ENCODE results near the gene MOCS1.

MOCS1 gene

GRCh38 chr6:39964094-39964493 is 29.8 kb upstream of the MOCS1 start:
- no peaks in the 10 kb centered on the region for H3K36me3 ChIP-seq (ENCODE audit: control insufficient read depth in 1 of 2, insufficient read depth in 2 of 2, low read length in 2 of 2)
- H3K9ac ChIP-seq (ENCODE audit: low read length): no peak overlapping the region
- H3K14ac ChIP-seq (ENCODE audit: low read length): no peak overlapping the region

DNA sequence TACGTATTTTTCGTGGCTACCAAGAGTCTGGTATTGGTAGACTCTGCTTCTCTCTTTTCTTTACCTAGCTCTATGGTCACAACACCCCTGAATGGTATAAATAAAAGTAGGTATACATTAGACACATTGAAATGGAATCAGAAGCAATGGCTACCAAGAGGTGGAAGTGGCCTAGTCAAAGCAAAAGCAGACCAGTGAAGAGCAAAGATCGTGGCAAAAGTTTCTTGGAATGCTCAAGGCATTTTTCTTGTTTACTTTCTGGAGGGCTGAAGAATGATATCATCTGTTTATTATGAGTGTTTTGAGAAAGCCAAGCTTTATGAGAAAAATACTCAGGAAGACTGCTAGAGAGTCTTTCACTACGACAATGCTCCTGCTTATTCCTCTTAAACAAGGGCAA is 28.6 kb upstream of the MOCS1 start:
- Histone ChIP-seq H3K14ac (ENCODE audit: low read length) (no peak overlapping the region), H4K8ac (ENCODE audit: low read depth, low read length) (no peak overlapping the region), H3K4me1 (ENCODE audit: control insufficient read depth in 1 of 2, insufficient read depth in 2 of 2, low read length in 2 of 2) (no peaks in the 10 kb centered on the region), H3K4ac (ENCODE audit: low read depth, low read length) (no peak overlapping the region), H2BK5ac (ENCODE audit: low read depth, low read length, poor library complexity) (no peak overlapping the region), H2BK120ac (ENCODE audit: insufficient read depth, low read length, poor library complexity) (no peak overlapping the region), H4K91ac (ENCODE audit: low read depth, low read length) (no peak overlapping the region), H3K27ac (ENCODE audit: low read depth, low read length) (no peak overlapping the region), H2AFZ (ENCODE audit: insufficient read depth, low read length, poor library complexity) (no peak overlapping the region), H3K9ac (ENCODE audit: low read length) (no peak overlapping the region), H3K23ac (ENCODE audit: low read length) (no peak overlapping the region), H3K9me3 (ENCODE audit: insufficient read depth, low read depth, low read length) (no peaks in the 10 kb centered on the region), H2AK5ac (ENCODE audit: low read length) (no peak overlapping the region), H3K36me3 (ENCODE audit: control insufficient read depth in 1 of 2, insufficient read depth in 2 of 2, low read length in 2 of 2) (no peaks in the 10 kb centered on the region), H3K4me3 (ENCODE audit: low read depth, low read length) (no peak overlapping the region), H3K79me2 (ENCODE audit: control insufficient read depth, insufficient read depth, low read length, poor library complexity) (no peaks in the 10 kb centered on the region), H3K27me3 (ENCODE audit: insufficient read depth, low read length) (no peaks in the 10 kb centered on the region), H3K79me1 (ENCODE audit: low read length) (no peaks in the 10 kb centered on the region), H4K12ac (ENCODE audit: low read depth, low read length) (no peak overlapping the region), H3K18ac (ENCODE audit: low read length) (no peak overlapping the region), H3K4me2 (ENCODE audit: low read length) (no peak overlapping the region), H2BK12ac (ENCODE audit: low read length) (no peak overlapping the region)
- no CpG with 5 or more reads among the region's 4 CpGs for WGBS (ENCODE audit: extremely low coverage, insufficient coverage, insufficient read length)
- peak in 1 of 2 donors; percentile 43 for DNase-seq

More at GRCh38 chr6:39964094-39964493, 29.8 kb upstream of the MOCS1 start:
- Histone ChIP-seq H3K23ac (ENCODE audit: low read length) (no peak overlapping the region), H3K79me1 (ENCODE audit: low read length) (no peaks in the 10 kb centered on the region), H3K27me3 (ENCODE audit: insufficient read depth, low read length) (no peaks in the 10 kb centered on the region), H2AFZ (ENCODE audit: insufficient read depth, low read length, poor library complexity) (no peak overlapping the region), H3K4me2 (ENCODE audit: low read length) (no peak overlapping the region), H3K4ac (ENCODE audit: low read depth, low read length) (no peak overlapping the region), H3K4me1 (ENCODE audit: control insufficient read depth in 1 of 2, insufficient read depth in 2 of 2, low read length in 2 of 2) (no peaks in the 10 kb centered on the region), H4K91ac (ENCODE audit: low read depth, low read length) (no peak overlapping the region), H2BK120ac (ENCODE audit: insufficient read depth, low read length, poor library complexity) (no peak overlapping the region), H3K27ac (ENCODE audit: low read depth, low read length) (no peak overlapping the region), H3K79me2 (ENCODE audit: control insufficient read depth, insufficient read depth, low read length, poor library complexity) (no peaks in the 10 kb centered on the region), H3K18ac (ENCODE audit: low read length) (no peak overlapping the region), H4K8ac (ENCODE audit: low read depth, low read length) (no peak overlapping the region), H4K12ac (ENCODE audit: low read depth, low read length) (no peak overlapping the region), H3K9me3 (ENCODE audit: insufficient read depth, low read depth, low read length) (no peaks in the 10 kb centered on the region), H3K4me3 (ENCODE audit: low read depth, low read length) (no peak overlapping the region), H2BK5ac (ENCODE audit: low read depth, low read length, poor library complexity) (no peak overlapping the region), H2AK5ac (ENCODE audit: low read length) (no peak overlapping the region), H2BK12ac (ENCODE audit: low read length) (no peak overlapping the region)
- WGBS (ENCODE audit: extremely low coverage, insufficient coverage, insufficient read length): no CpG with 5 or more reads among the region's 6 CpGs
- DNase-seq: peak; percentile 4 to 26

DNA sequence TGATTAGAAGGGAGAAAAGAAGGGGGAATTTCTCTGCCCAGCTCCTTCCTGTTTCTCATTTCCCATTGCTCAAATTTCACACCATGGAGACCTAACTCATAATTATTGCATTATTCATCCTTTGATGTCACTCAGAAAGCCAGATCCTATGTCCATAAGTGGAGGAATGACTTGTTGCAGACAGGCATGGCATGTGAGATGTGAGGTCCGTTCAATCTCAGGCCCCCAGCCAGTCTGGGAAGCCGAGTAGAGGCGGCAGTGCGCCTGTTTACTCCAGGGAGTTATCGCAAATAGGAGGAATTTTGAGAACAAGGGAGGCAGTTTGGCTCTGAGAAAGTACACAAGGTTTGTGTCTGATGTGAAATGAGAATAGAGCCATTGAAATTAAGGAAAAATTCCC is 26.9 kb upstream of the MOCS1 start:
- H2AK5ac ChIP-seq (ENCODE audit: low read length): no peak overlapping the region
- H2BK5ac ChIP-seq (ENCODE audit: low read depth, low read length, poor library complexity): no peak overlapping the region
- WGBS (ENCODE audit: extremely low coverage, insufficient coverage, insufficient read length): no CpG with 5 or more reads among the region's 5 CpGs
- no peak overlapping the region for H3K27ac ChIP-seq (ENCODE audit: low read depth, low read length)
- no peaks in the 10 kb centered on the region for H3K36me3 ChIP-seq (ENCODE audit: control insufficient read depth in 1 of 2, insufficient read depth in 2 of 2, low read length in 2 of 2)
- peak; percentile 26 to 49 for DNase-seq
- no peak overlapping the region for H3K4ac ChIP-seq (ENCODE audit: low read depth, low read length)
- no peak overlapping the region for H3K9ac ChIP-seq (ENCODE audit: low read length)
- no peak overlapping the region for H4K91ac ChIP-seq (ENCODE audit: low read depth, low read length)
- no peaks in the 10 kb centered on the region for H3K27me3 ChIP-seq (ENCODE audit: insufficient read depth, low read length)
- H3K9me3 ChIP-seq (ENCODE audit: insufficient read depth, low read depth, low read length): no peaks in the 10 kb centered on the region
- H3K23ac ChIP-seq (ENCODE audit: low read length): no peak overlapping the region
- H3K18ac ChIP-seq (ENCODE audit: low read length): no peak overlapping the region
- no peaks in the 10 kb centered on the region for H3K79me2 ChIP-seq (ENCODE audit: control insufficient read depth, insufficient read depth, low read length, poor library complexity)
- H3K4me2 ChIP-seq (ENCODE audit: low read length): no peak overlapping the region
- H3K4me1 ChIP-seq (ENCODE audit: control insufficient read depth in 1 of 2, insufficient read depth in 2 of 2, low read length in 2 of 2): no peaks in the 10 kb centered on the region
- no peak overlapping the region for H4K12ac ChIP-seq (ENCODE audit: low read depth, low read length)
- no peaks in the 10 kb centered on the region for H3K79me1 ChIP-seq (ENCODE audit: low read length)
- no peak overlapping the region for H2AFZ ChIP-seq (ENCODE audit: insufficient read depth, low read length, poor library complexity)
- no peak overlapping the region for H2BK12ac ChIP-seq (ENCODE audit: low read length)
- H3K14ac ChIP-seq (ENCODE audit: low read length): no peak overlapping the region
- no peak overlapping the region for H3K4me3 ChIP-seq (ENCODE audit: low read depth, low read length)
- no peak overlapping the region for H4K8ac ChIP-seq (ENCODE audit: low read depth, low read length)
- no peak overlapping the region for H2BK120ac ChIP-seq (ENCODE audit: insufficient read depth, low read length, poor library complexity)

DNA sequence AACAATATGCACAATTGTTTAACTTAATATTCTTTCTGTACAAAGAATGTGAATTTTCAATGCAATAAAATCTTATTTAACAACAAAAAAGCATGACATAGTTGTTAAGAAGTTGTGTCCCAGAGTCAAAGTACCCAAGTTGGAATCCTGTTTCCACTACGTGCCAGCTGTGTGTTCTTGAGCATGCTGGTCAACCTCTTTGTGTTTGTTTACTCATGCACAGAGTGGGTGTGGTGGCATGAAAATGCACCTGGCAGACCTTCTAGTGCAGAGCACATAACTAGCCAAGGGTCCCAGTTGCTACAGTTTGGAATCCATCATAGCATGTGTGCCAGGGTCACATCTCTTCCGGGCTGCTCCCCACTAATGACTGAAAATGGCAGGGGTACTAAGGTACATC is 24.7 kb upstream of the MOCS1 start:
- H3K4me2 ChIP-seq (ENCODE audit: low read length): no peak overlapping the region
- no peak for DNase-seq
- H3K36me3 ChIP-seq (ENCODE audit: control insufficient read depth in 1 of 2, insufficient read depth in 2 of 2, low read length in 2 of 2): no peaks in the 10 kb centered on the region
- H2BK12ac ChIP-seq (ENCODE audit: low read length): no peak overlapping the region
- no peak overlapping the region for H2AK5ac ChIP-seq (ENCODE audit: low read length)
- no peak overlapping the region for H3K14ac ChIP-seq (ENCODE audit: low read length)
- H3K4me1 ChIP-seq (ENCODE audit: control insufficient read depth in 1 of 2, insufficient read depth in 2 of 2, low read length in 2 of 2): no peaks in the 10 kb centered on the region
- H2BK5ac ChIP-seq (ENCODE audit: low read depth, low read length, poor library complexity): no peak overlapping the region
- H4K12ac ChIP-seq (ENCODE audit: low read depth, low read length): no peak overlapping the region
- no peaks in the 10 kb centered on the region for H3K79me1 ChIP-seq (ENCODE audit: low read length)
- H4K91ac ChIP-seq (ENCODE audit: low read depth, low read length): no peak overlapping the region
- no peak overlapping the region for H3K27ac ChIP-seq (ENCODE audit: low read depth, low read length)
- H3K79me2 ChIP-seq (ENCODE audit: control insufficient read depth, insufficient read depth, low read length, poor library complexity): no peaks in the 10 kb centered on the region
- no peak overlapping the region for H3K18ac ChIP-seq (ENCODE audit: low read length)
- no peaks in the 10 kb centered on the region for H3K9me3 ChIP-seq (ENCODE audit: insufficient read depth, low read depth, low read length)
- no peak overlapping the region for H2AFZ ChIP-seq (ENCODE audit: insufficient read depth, low read length, poor library complexity)
- no CpG with 5 or more reads among the region's 2 CpGs for WGBS (ENCODE audit: extremely low coverage, insufficient coverage, insufficient read length)
- H3K4me3 ChIP-seq (ENCODE audit: low read depth, low read length): no peak overlapping the region
- no peak overlapping the region for H3K23ac ChIP-seq (ENCODE audit: low read length)
- H2BK120ac ChIP-seq (ENCODE audit: insufficient read depth, low read length, poor library complexity): no peak overlapping the region
- no peak overlapping the region for H3K4ac ChIP-seq (ENCODE audit: low read depth, low read length)
- H3K27me3 ChIP-seq (ENCODE audit: insufficient read depth, low read length): no peaks in the 10 kb centered on the region
- no peak overlapping the region for H4K8ac ChIP-seq (ENCODE audit: low read depth, low read length)
- no peak overlapping the region for H3K9ac ChIP-seq (ENCODE audit: low read length)

Data from trophoblast cell (in vitro differentiated cells and primary cell).